Measurements from ENCODE around the gene GNAS.
"Not testable (repeated sequence)": the region's sequence is repeated elsewhere in the genome, so short reads cannot be mapped to it uniquely, and the experiment has no call there.

GNAS gene

GRCh38 chr20:58852543-58853271 lies at the start of gene GNAS:
Gene GNAS (plus strand): TSS chr20:58852716.
- DNase-seq (ENCODE audit: low read depth in 2 of 2), result peak; percentile 31 to 49

- no peak for DNase-seq (ENCODE audit: low read depth in 2 of 2)
These were observed 49.0 kb upstream of the GNAS start for GRCh38 chr20:58803533-58803932.

DNA sequence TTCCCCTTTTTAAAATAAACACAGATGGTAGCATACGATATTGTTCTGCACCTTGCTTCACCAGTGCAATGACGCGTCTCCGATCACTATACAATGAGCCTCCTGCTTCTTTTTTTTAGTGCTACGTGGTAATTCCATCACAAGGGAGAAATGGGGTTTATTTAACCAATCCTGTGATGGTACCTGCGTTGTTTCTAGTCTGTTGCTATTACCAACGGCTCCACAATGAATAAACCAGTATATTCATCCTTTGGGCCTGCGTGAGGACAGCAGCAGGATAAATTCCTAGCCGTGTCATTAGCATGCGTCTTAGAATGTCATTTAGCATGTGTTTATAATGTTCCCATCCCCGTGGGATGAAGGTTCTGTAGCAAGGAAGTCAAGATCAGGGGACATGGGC lies 44.7 kb upstream of the GNAS start:
- no peak for DNase-seq (ENCODE audit: low read depth in 2 of 2)

GRCh38 chr20:58808271-58809046 lies 44.1 kb upstream of the GNAS start:
- no peak for DNase-seq (ENCODE audit: low read depth in 2 of 2)

GRCh38 chr20:58810116-58810878 lies 42.2 kb upstream of the GNAS start:
- DNase-seq (ENCODE audit: low read depth in 2 of 2), result no peak

DNA sequence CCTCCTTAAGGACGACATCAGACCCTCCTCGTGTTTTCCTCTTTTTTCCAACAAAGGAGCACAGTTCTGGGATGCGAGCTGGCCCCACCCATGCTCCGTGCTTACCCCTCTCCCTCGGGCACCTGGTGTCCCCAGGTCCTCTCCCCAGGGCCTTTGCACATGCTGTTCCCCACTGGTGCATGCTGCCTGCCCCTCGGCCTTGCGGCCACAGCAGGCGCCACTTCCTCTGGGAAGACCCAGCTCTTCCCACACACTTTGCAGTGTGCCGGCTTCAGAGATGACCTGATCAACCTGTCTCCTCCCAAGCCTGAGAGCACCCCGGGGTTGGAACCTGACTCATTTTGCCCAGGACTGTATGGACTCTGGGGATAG lies 41.7 kb upstream of the GNAS start:
- DNase-seq (ENCODE audit: low read depth in 2 of 2), result no peak

- no peak for DNase-seq (ENCODE audit: low read depth in 2 of 2)
These were observed 41.2 kb upstream of the GNAS start for GRCh38 chr20:58811334-58811733.

DNA sequence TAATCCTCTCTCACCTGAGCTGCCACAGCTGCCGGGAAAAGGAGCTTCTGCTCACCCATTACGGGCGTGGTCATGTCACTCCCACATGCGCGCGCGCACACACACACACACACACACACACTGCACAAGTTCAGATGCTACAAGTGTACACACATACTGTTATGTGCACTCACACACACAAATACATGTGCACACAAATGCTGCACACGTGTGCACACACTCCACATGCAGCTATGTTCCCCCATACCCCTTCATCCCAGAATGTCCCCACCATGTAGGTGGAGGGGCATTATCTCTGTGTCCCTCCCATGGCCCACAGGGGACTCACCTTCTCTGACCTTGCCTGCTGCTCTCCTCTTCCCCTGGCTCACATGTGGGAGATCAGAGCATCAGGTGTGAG lies 39.1 kb upstream of the GNAS start:
- no peak for DNase-seq (ENCODE audit: low read depth in 2 of 2)

DNA sequence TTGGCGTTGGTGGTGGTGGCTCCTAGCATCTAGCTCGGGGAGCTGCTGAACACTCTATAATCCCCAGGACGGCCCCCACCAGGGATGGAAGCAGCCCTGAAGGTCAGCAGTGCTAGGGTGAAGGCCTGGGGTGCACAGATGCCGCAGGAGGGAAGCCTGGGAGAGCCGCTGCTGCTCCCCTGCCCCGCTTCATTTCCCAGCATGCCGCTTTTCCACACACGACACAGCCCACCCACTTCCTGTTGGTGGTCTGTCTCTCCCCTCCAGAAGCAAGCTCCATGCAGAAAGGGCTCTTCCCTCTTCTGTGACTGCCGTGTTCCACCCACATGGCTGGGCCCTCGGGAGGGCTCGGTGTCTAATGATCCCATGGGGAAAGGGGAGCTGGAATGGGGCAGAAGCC lies 37.1 kb upstream of the GNAS start:
- no peak for DNase-seq (ENCODE audit: low read depth in 2 of 2)

GRCh38 chr20:58816051-58816450 lies 36.5 kb upstream of the GNAS start:
- no peak for DNase-seq (ENCODE audit: low read depth in 2 of 2)

GRCh38 chr20:58816957-58817651 lies 35.4 kb upstream of the GNAS start:
- DNase-seq (ENCODE audit: low read depth in 2 of 2), result no peak

DNA sequence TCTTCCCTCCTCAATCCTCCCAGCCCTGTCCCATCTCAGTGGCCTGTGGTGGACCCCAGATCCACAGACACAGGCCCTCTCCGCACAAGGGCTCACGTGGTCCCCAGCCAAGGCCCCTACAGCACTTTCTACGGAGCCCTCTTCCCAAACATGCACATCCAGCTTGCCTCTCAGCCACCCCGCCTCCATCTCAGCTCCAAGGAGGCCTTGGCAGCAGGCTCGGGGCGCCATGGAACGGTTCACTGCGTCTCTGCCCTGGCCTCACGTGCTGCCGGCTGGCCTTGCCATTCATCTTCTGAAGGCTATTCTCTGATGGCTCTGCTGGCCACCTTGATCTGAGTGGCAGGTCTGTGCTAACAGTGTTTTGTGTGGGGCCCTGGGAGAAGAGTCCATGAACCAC lies 34.8 kb upstream of the GNAS start:
- DNase-seq (ENCODE audit: low read depth in 2 of 2), result no peak

GRCh38 chr20:58818586-58819285 lies 33.8 kb upstream of the GNAS start:
- DNase-seq (ENCODE audit: low read depth in 2 of 2), result peak; percentile 24 to 54

GRCh38 chr20:58819921-58820320 lies 32.6 kb upstream of the GNAS start:
- DNase-seq (ENCODE audit: low read depth in 2 of 2), result no peak

- DNase-seq (ENCODE audit: low read depth in 2 of 2), result not testable (repeated sequence)
These were observed 32.0 kb upstream of the GNAS start for GRCh38 chr20:58820515-58820914.

GRCh38 chr20:58822149-58822548 lies 30.4 kb upstream of the GNAS start:
- DNase-seq (ENCODE audit: low read depth in 2 of 2), result no peak

DNA sequence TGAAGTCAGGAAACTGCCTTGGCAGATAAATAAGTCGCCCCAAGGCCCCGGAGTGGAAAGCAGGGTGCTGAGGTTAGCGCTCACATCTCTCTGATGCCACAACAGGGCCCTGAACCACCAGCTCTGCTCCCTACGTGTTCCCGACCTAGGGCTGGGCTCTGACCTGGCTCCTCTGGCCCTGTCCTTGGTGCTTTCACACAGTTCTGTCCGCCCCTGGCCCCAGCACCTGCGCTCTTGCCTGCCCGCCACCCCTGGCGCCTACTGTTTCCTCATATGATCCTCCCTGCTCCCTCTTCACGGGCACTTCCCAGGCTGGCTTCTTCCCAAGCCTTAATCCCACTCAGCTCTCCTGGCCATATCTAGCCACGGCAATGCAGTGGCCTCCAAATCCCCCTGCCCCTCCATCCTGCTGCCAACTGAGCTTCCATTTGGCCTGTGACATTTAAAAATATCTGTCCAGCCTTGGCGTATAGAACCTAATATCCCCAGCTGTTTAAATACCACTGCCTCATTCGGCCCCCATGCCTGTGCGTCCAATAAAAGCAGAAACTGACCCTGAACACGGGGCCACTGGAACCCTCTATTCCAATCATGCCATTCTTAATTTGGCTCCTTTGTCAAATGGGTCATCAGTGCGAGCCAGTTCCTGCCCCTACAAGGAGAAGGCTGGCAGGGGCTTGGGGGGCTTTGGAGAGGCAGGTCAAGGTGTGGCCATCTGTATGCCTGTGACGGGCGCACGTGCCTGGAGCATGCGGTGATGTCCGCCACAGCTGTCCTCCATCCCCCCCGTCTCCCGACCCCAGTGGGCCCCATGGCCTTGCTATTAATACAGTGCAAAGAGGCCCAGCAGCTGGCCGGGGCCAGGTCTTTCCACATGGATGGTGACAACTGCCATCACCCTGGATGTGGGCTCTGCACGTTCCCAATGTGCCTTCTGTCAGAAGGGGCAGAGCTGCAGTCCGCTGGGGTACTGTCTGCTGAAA lies 29.5 kb upstream of the GNAS start:
- no peak for DNase-seq (ENCODE audit: low read depth in 2 of 2)

DNA sequence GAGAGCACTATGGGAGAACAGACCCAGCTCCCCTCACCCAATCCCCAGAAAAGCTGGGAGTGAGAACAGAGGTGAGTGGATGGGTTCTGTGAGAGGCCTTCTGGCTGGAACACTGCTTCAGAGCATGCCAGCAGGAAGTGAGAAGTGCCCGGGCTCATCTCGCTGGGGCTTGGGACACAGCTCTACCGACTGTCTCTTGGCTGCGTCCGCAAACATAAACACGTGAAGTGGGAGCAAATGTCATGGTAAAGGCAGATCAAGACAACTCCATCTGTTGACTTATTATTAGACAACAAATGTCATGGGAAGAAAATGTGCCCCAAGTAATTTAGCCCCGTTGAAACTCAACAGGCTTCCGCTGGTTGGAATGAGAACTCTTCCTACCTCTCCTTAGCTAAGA lies 27.7 kb upstream of the GNAS start:
- DNase-seq (ENCODE audit: low read depth in 2 of 2), result no peak

DNA sequence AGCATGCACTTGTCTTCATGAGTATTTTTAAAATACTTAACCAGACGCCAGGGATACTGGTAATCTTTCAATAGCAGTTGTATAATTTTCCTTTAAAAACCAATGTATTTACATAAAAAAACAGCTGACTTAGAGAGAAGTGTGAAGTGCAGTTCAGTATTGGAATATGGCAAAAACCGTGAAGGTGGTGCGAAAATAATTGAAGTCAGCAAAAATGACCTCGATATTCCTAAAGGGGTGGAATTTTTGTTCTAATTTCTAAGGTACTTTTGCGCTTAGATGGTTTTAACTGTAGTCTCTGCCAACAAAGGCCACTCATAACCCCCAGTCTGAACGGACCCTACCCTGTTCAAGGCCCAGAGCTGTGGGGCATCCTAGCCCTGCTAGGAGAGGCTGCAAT lies 27.1 kb upstream of the GNAS start:
- no peak for DNase-seq (ENCODE audit: low read depth in 2 of 2)

- no peak for DNase-seq (ENCODE audit: low read depth in 2 of 2)
These were observed 26.2 kb upstream of the GNAS start for GRCh38 chr20:58826271-58826670.

Data from activated CD4-positive, alpha-beta T cell treated with anti-CD3 and anti-CD28 coated beads for 24 hours (primary cell).